HFF-Myc (cell line): ENCODE results near the gene ZSWIM3.
A peak's percentile ranks its signal among the peaks of the same experiment; 100 is the strongest.

ENCODE experiments used
- DNase-seq: peaks from one replicate; pipeline ENCODE4 v3.0.0-alpha.2; 2011; ENCODE audit warnings: low read depth; ENCODE audit errors: extremely low read depth
- H3K4me3 ChIP-seq: replicated peaks from 2 replicates; pipeline ENCODE4 v1.5.1; 2011; ENCODE audit warnings: low read depth, mild to moderate bottlenecking, control low read depth, low read length
- TF ChIP-seq, protein P1 (sequence below): IDR thresholded peaks from 2 replicates; pipeline ENCODE4 v1.5.1; 2012; ENCODE audit warnings: mild to moderate bottlenecking, low read depth, low read length, control low read depth; ENCODE audit errors: missing control alignments

Gene ZSWIM3

GRCh38 chr20:45848969-45849582, 8.3 kb upstream of the ZSWIM3 start:
- H3K4me3 ChIP-seq, result no peak overlapping the region
- no peak for DNase-seq
- TF ChIP-seq, protein P1, sequence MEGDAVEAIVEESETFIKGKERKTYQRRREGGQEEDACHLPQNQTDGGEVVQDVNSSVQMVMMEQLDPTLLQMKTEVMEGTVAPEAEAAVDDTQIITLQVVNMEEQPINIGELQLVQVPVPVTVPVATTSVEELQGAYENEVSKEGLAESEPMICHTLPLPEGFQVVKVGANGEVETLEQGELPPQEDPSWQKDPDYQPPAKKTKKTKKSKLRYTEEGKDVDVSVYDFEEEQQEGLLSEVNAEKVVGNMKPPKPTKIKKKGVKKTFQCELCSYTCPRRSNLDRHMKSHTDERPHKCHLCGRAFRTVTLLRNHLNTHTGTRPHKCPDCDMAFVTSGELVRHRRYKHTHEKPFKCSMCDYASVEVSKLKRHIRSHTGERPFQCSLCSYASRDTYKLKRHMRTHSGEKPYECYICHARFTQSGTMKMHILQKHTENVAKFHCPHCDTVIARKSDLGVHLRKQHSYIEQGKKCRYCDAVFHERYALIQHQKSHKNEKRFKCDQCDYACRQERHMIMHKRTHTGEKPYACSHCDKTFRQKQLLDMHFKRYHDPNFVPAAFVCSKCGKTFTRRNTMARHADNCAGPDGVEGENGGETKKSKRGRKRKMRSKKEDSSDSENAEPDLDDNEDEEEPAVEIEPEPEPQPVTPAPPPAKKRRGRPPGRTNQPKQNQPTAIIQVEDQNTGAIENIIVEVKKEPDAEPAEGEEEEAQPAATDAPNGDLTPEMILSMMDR, result no peak

DNA sequence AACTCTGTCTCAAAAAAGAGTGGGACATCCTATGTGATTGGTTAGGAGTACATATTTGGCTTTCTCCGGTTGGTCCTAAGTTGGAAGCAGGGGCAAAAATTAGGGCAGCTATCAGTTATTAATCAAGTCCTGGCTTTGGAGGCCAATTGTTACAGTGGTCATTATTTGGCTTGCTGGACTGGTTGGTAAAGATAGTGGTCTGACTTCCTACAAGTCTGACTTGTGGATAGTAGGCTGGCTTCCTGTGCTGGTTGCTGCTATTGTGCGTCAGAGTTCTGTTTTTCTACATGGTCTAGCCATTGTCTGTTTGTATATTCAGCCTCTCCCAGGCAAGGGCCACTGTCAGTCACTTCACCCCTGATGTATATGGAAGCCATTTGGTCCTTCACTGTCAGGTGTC, 7.2 kb upstream of the ZSWIM3 start:
- no peak for DNase-seq
- TF ChIP-seq, protein P1, result no peak
- H3K4me3 ChIP-seq, result no peak overlapping the region

- no peak overlapping the region for H3K4me3 ChIP-seq
- TF ChIP-seq, protein P1, result no peak
- DNase-seq, result no peak
These were observed 6.5 kb upstream of the ZSWIM3 start for GRCh38 chr20:45850926-45851325.

DNA sequence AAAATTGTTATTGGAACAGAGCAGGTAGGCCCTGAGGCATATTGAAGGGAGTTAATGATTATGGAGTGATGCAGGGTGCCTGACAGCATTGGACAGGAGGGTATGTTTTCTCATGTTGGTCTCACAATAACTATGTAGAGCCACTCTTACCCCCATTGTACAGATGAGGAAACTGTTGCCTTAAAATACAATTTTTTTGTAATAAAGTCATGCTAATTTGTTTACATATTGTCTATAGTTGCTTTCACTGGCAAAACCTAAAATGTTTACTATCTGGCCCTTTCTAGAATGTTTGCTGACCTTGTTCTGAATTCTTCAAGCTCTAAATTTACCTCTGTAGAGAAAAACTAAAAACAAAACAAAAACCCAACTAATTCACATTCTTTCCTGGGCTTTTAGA, 5.9 kb upstream of the ZSWIM3 start:
- no peak overlapping the region for H3K4me3 ChIP-seq
- TF ChIP-seq, protein P1, result no peak
- DNase-seq, result no peak

GRCh38 chr20:45852326-45852725, 5.1 kb upstream of the ZSWIM3 start:
- no peak for DNase-seq
- TF ChIP-seq, protein P1, result no peak
- no peak overlapping the region for H3K4me3 ChIP-seq

GRCh38 chr20:45853484-45853883, 3.9 kb upstream of the ZSWIM3 start:
- TF ChIP-seq, protein P1, result no peak
- no peak for DNase-seq
- H3K4me3 ChIP-seq, result no peak overlapping the region

DNA sequence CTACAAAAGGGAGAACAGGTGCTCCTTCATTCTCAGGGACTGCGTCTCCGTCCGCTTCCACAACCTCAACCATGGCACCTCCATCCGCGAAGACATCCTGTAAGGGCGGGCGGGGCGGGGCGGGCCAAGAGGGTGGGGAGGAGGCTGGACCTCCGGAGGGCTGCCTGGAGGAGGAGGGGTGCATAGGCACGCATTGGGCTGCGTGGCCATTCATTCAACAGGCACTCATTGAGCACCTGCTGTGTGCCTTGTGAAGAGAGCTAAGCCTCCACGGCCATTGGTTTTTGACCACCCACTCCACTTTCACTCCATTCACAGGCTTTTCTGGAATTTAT, 435 bp downstream of the ZSWIM3 start:
- TF ChIP-seq, protein P1, result no peak
- peak overlapping the region; percentile 85 for H3K4me3 ChIP-seq
- DNase-seq, result no peak
